Heart left ventricle (tissue), 16 donors: ENCODE data around the gene CCDC33. TPM values are rescaled to one million over a fixed set of nuclear protein-coding genes. Genes with fewer than 3 reads are reported as not detected.

Source experiments
- ATAC-seq, 4 donors: fragments of 200-7000 bp; cut with Tn5 transposase; one replicate each; pipeline ENCODE4 v1.9.1; 2020 to 2022; ENCODE audit warnings: moderate library complexity in 4 of 4, mild to moderate bottlenecking in 3 of 4, moderate number of reproducible peaks in 1 of 4
- DNase-seq, 5 donors: peaks; one replicate each; pipeline ENCODE4 v3.0.0-alpha.2; 2020
- H3K27ac ChIP-seq, 12 donors: fragments of 200-600 bp; sonication (generic) in 4 of 12; one replicate each; pipeline versions ENCODE4 v1.5.0 to v1.8.0; 2016 to 2022; ENCODE audit warnings: mild to moderate bottlenecking in 2 of 12
- H3K27me3 ChIP-seq, 9 donors: fragments of 200-600 bp; sonication (generic) in 2 of 9; one replicate each; pipeline versions ENCODE4 v1.5.1 to v1.8.0; 2016 to 2022; ENCODE audit warnings: mild to moderate bottlenecking in 3 of 9
- H3K36me3 ChIP-seq, 9 donors: fragments of 200-600 bp; sonication (generic) in 2 of 9; one replicate each; pipeline versions ENCODE4 v1.5.0 to v1.8.0; 2018 to 2022; ENCODE audit warnings: mild to moderate bottlenecking in 2 of 9
- H3K4me1 ChIP-seq, 12 donors: fragments of 200-600 bp; sonication (generic) in 4 of 12; one replicate each; pipeline versions ENCODE4 v1.5.0 to v1.8.0; 2016 to 2022; ENCODE audit warnings: mild to moderate bottlenecking in 3 of 12
- H3K4me3 ChIP-seq, 12 donors: fragments of 200-600 bp; sonication (generic) in 4 of 12; one replicate each; pipeline versions ENCODE4 v1.5.0 to v1.8.0; 2017 to 2022; ENCODE audit warnings: mild to moderate bottlenecking in 9 of 12, moderate library complexity in 4 of 12
- H3K9me3 ChIP-seq, 12 donors: fragments of 200-600 bp; sonication (generic) in 4 of 12; one replicate each; pipeline versions ENCODE4 v1.5.0 to v1.8.0; 2016 to 2022; ENCODE audit warnings: mild to moderate bottlenecking in 1 of 12
- POLR2A ChIP-seq, 2 donors: fragments of 450-650 bp; IDR thresholded peaks; one replicate each; pipeline ENCODE4 v1.6.1; 2017; ENCODE audit warnings: antibody characterized with exemption in 2 of 2, mild to moderate bottlenecking in 2 of 2, moderate library complexity in 2 of 2
- WGBS, 4 donors: extraction: QIAGEN DNeasy Blood & Tissue Kit in 2 of 4; methylation state at CpG; one replicate each; pipeline versions ENCODE4 v1.1.5 to v1.1.7; 2013 to 2018; 5-methylcytosine and 5-hydroxymethylcytosine counted together
- intact Hi-C, 10 donors: fragments of 100-400 bp; cut with DNase I; formaldehyde crosslinking; loops; one replicate each; pipeline versions ENCODE4 v1.11.1 to v1.14.2; 2022
- polyA plus RNA-seq, 2 donors: library from polyadenylated mRNA; stranded (reverse); fragments of 200-250 nt; gene quantifications; one replicate each; pipeline ENCODE4 v1.2.3, GENCODE V29; 2013
- total RNA-seq, 9 donors: library from RNA; depleted of rRNA in 2 of 9; stranded (reverse); fragments of >200 nt in 2 of 9; fragmentation: NEBNext Ultra II Directional in 3 of 9; extraction: Animal tissue kit (Norgen Biotek cat#: 25700) in 3 of 9; gene quantifications; one replicate each; pipeline versions ENCODE4 v1.1.0 to v1.2.4, GENCODE V29; 2016 to 2023
- TF ChIP-seq, protein P1 (sequence below), 12 donors: fragments of 200-600 bp; sonication (generic) in 4 of 12; IDR thresholded peaks; one replicate each; pipeline versions ENCODE4 v1.5.0 to v1.8.0; 2018 to 2022; ENCODE audit warnings: antibody characterized with exemption in 12 of 12, mild to moderate bottlenecking in 5 of 12
- donor health status: ischemic (EF 13 %, LVEDD 7.1; RV severe dilation, severe dysfunction).
- donor health status: healthy with polysubstance abuse.
- donor health status: DM: no; HTN: yes; CAD: no.
- donor health status: DM: no; HTN: no; CAD: no.
- donor health status: ischemic (EF 25% LVEDD 6.9; RV normal size, moderate dysfunction).
- donor health status: ischemic (EF 25% LVEDD 5.7; RV mildly dilated, moderate dysfunction).
- donor health status: healthy.
- donor health status: DM: yes; HTN: yes; CAD: no.
- donor health status: ischemic (EF 35%, LVEDD 5.7; RV mildly dilated, moderate dysfunction).
- donor health status: nonischemic (EF 11% LVEDD 7.7; RV severe dilation, severe dysfunction).
- donor health status: DM: yes; HTN: yes; CAD: no.
- donor health status: PGD.
- donor health status: ischemic (EF 29% LVEDD 5.4; RV normal size, mild dysfunction).
- donor health status: nonischemic (EF 23%, LVEDD 6.1; RV moderate dilation, normal function).

CCDC33 gene
- total and polyA plus RNA-seq, 11 donors, result 0.08 TPM; not detected in 10

GRCh38 chr15:74220475-74221248 lies 15.5 kb upstream of the CCDC33 start:
- DNase-seq (no peak), ATAC-seq (no peak)
- 52 to 70% (median 58%) methylated on average over 11 of the region's 11 CpGs for WGBS, 4 donors
- H3K4me3 ChIP-seq, result no peak overlapping the region
- TF ChIP-seq POLR2A (IDR thresholded peaks at IDR 0.05), result no peak
- TF ChIP-seq, protein P1, sequence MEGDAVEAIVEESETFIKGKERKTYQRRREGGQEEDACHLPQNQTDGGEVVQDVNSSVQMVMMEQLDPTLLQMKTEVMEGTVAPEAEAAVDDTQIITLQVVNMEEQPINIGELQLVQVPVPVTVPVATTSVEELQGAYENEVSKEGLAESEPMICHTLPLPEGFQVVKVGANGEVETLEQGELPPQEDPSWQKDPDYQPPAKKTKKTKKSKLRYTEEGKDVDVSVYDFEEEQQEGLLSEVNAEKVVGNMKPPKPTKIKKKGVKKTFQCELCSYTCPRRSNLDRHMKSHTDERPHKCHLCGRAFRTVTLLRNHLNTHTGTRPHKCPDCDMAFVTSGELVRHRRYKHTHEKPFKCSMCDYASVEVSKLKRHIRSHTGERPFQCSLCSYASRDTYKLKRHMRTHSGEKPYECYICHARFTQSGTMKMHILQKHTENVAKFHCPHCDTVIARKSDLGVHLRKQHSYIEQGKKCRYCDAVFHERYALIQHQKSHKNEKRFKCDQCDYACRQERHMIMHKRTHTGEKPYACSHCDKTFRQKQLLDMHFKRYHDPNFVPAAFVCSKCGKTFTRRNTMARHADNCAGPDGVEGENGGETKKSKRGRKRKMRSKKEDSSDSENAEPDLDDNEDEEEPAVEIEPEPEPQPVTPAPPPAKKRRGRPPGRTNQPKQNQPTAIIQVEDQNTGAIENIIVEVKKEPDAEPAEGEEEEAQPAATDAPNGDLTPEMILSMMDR (IDR thresholded peaks at IDR 0.05), result no peak
- H3K9me3 ChIP-seq, result no peaks in the 10 kb centered on the region
- no peaks in the 10 kb centered on the region for H3K36me3 ChIP-seq
- no peak overlapping the region for H3K27ac ChIP-seq
- H3K27me3 ChIP-seq, result peaks cover 0 to 6% (median 0%) of the 10 kb centered on the region in 9 donors
- H3K4me1 ChIP-seq, result no peaks in the 10 kb centered on the region
- intact Hi-C loops, result loop anchor here in 1 of 10 donors (10.0 kb wide), 1 partner anchor 86 kb away; the partner anchor contains the start of gene ISLR2

DNA sequence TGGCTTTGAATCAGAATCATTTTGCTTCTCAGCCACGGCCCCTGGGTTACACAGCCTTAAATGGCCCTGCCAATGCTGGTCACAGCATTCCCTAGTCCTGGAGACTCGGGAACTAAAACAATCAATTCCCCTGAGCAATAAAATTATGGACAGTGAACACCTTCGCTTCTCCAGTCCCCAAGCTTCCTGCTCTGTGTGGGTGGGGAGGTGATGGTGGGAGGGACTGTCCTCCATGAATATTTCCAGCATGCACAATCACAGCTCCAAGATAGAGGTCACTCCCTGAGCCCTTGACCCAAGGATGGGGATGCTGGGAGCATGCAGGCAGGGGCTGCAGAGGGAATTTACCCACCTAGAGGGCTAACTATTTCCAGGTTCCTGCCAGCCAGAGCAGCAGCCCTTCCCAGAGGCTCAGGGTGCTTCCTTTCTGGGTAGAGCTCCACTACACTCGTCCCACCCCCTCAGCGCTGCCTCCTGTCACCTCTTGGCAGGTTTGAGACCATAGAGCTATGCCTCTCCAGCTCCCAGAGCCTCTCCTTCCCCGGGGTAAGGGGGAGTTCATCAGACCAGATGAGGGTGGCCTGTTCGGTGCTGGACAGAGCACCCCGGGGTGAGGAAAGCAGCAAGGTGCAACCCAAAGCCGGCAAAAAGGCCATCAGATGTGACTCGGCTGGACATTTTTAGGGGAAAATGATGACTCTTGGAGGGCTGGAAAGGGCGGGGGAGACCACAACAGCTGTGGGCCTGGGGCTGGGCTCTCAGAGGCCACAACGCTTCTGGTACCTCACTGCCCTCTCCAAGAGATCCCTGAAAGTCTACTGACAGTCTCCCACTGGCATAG lies 14.5 kb upstream of the CCDC33 start:
- H3K36me3 ChIP-seq, result no peaks in the 10 kb centered on the region
- ATAC-seq (no peak), DNase-seq (no peak)
- H3K9me3 ChIP-seq, result no peaks in the 10 kb centered on the region
- no peak overlapping the region for H3K27ac ChIP-seq
- H3K27me3 ChIP-seq, result peaks cover 0 to 6% (median 0%) of the 10 kb centered on the region in 9 donors
- TF ChIP-seq POLR2A (IDR thresholded peaks at IDR 0.05), result no peak
- TF ChIP-seq, protein P1 (IDR thresholded peaks at IDR 0.05), result no peak
- H3K4me3 ChIP-seq, result no peak overlapping the region
- intact Hi-C loops, result loop anchor here in 1 of 10 donors (10.0 kb wide), 1 partner anchor 87 kb away; the partner anchor contains the start of gene ISLR2
- no peaks in the 10 kb centered on the region for H3K4me1 ChIP-seq
- WGBS, 4 donors, result 54 to 60% (median 56%) methylated on average over 12 of the region's 12 CpGs

GRCh38 chr15:74222240-74223119 lies 13.6 kb upstream of the CCDC33 start:
- Histone ChIP-seq H3K4me3 (no peak overlapping the region), H3K27ac (no peak overlapping the region), H3K9me3 (no peaks in the 10 kb centered on the region), H3K4me1 (no peaks in the 10 kb centered on the region), H3K27me3 (peaks cover 0 to 6% (median 0%) of the 10 kb centered on the region in 9 donors), H3K36me3 (no peaks in the 10 kb centered on the region)
- DNase-seq (no peak), ATAC-seq (no peak)
- intact Hi-C loops, result loop anchor here in 1 of 10 donors (10.0 kb wide), 1 partner anchor 88 kb away; the partner anchor contains the start of gene ISLR2
- 68 to 76% (median 72%) methylated on average over 24 to 25 of the region's 25 CpGs for WGBS, 4 donors
- TF ChIP-seq, protein P1 (IDR thresholded peaks at IDR 0.05), result no peak
- TF ChIP-seq POLR2A (IDR thresholded peaks at IDR 0.05), result no peak
